ENCODE results near the gene UPF3A. TPM values are rescaled to one million over a fixed set of nuclear protein-coding genes. Genes with fewer than 3 reads are reported as not detected.

UPF3A gene
- total and polyA plus RNA-seq, 2 of the 4 experiments (the other 2 are of a cell fraction): 11.7 to 51.6 TPM

- POLR2A ChIA-PET (ENCODE audit: unreplicated experiment): no interaction called here
- CTCF ChIA-PET: no interaction called here
- DNase-seq (no peak), ATAC-seq (ENCODE audit: low read depth) (no peak)
- H2AK5ac ChIP-seq (ENCODE audit: low read depth, low read length): no peak overlapping the region
- no peak overlapping the region for H3K4me2 ChIP-seq (ENCODE audit: low read depth, low read length)
- BruUV-seq (replicated peaks): no TSS peak
- peaks cover 43% of the 10 kb centered on the region for H3K36me3 ChIP-seq (ENCODE audit: control insufficient read depth, insufficient read depth, low read length)
- no peaks in the 10 kb centered on the region for H3K27me3 ChIP-seq (ENCODE audit: control insufficient read depth, insufficient read depth, low read length)
- no peak overlapping the region for H4K5ac ChIP-seq (ENCODE audit: low read depth, low read length)
- no peak overlapping the region for H4K8ac ChIP-seq (ENCODE audit: low read depth in 2 of 2, low read length in 2 of 2)
- H3K14ac ChIP-seq (replicated peaks; ENCODE audit: low read depth, low read length): no peak overlapping the region
- in situ Hi-C loops (cut with MboI; ENCODE audit: low sequenced_read_pairs): no loop called here
- H2AK9ac ChIP-seq (replicated peaks; ENCODE audit: low read depth, low read length, poor library complexity): peak overlapping the region; percentile 26
- H2BK20ac ChIP-seq (ENCODE audit: low read depth, low read length): no peak overlapping the region
- H3K4ac ChIP-seq (ENCODE audit: low read depth, low read length): no peak overlapping the region
- intact Hi-C loops (cut with micrococcal nuclease): no loop called here
- H3K27ac ChIP-seq (ENCODE audit: insufficient read depth, low read length): no peak overlapping the region
- H2BK5ac ChIP-seq (ENCODE audit: low read depth, low read length, poor library complexity, severe bottlenecking): no peak overlapping the region
- H3K56ac ChIP-seq (ENCODE audit: extremely low read depth, insufficient read depth, low read length): no peak overlapping the region
- peaks cover 3% of the 10 kb centered on the region; the same call in 1 of the 2 replicates for H3K9me1 ChIP-seq (ENCODE audit: insufficient read depth, low read length)
- dilution Hi-C loops (cut with HindIII; ENCODE audit: low sequenced_read_pairs, unreplicated experiment): no loop called here
- 100% methylated on average over 2 of the region's 12 CpGs; no CpG with 5 or more reads in 1 of the 2 experiments for WGBS, 2 experiments (ENCODE audit: extremely low coverage in 2 of 2, insufficient read length in 1 of 2)
- no peak for TF ChIP-seq MAFK (IDR thresholded peaks at IDR 0.05; ENCODE audit: low read depth, low read length)
- TF ChIP-seq CTCF (conservative IDR thresholded peaks at IDR 0.05; ENCODE audit: low read depth, low read length): no peak
- no peak for TF ChIP-seq RFX5 (IDR thresholded peaks at IDR 0.05; ENCODE audit: low read depth, low read length)
- TF ChIP-seq NFE2L2 (IDR thresholded peaks at IDR 0.05; ENCODE audit: low read depth, low read length): no peak
- TF ChIP-seq, protein P1, sequence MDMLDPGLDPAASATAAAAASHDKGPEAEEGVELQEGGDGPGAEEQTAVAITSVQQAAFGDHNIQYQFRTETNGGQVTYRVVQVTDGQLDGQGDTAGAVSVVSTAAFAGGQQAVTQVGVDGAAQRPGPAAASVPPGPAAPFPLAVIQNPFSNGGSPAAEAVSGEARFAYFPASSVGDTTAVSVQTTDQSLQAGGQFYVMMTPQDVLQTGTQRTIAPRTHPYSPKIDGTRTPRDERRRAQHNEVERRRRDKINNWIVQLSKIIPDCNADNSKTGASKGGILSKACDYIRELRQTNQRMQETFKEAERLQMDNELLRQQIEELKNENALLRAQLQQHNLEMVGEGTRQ (IDR thresholded peaks at IDR 0.05; ENCODE audit: low read depth, low read length): no peak
- TF ChIP-seq FOS (IDR thresholded peaks at IDR 0.05; ENCODE audit: low read depth, low read length): no peak
- no peak for TF ChIP-seq CHD1 (IDR thresholded peaks at IDR 0.05; ENCODE audit: low read depth, low read length)
- TF ChIP-seq, protein P2, sequence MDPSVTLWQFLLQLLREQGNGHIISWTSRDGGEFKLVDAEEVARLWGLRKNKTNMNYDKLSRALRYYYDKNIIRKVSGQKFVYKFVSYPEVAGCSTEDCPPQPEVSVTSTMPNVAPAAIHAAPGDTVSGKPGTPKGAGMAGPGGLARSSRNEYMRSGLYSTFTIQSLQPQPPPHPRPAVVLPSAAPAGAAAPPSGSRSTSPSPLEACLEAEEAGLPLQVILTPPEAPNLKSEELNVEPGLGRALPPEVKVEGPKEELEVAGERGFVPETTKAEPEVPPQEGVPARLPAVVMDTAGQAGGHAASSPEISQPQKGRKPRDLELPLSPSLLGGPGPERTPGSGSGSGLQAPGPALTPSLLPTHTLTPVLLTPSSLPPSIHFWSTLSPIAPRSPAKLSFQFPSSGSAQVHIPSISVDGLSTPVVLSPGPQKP (IDR thresholded peaks at IDR 0.05; ENCODE audit: borderline replicate concordance, low read depth, low read length): no peak
- TF ChIP-seq MAZ (IDR thresholded peaks at IDR 0.05; ENCODE audit: borderline replicate concordance, low read depth, low read length): no peak
- no peak for TF ChIP-seq RAD21 (IDR thresholded peaks at IDR 0.05; ENCODE audit: low read length)
- TF ChIP-seq SMC3 (IDR thresholded peaks at IDR 0.05; ENCODE audit: low read depth, low read length): no peak
- no peak for TF ChIP-seq RCOR1 (IDR thresholded peaks at IDR 0.05; ENCODE audit: insufficient replicate concordance, low read length)
- TF ChIP-seq POLR2A (IDR thresholded peaks at IDR 0.05; ENCODE audit: low read depth, low read length): no peak
- H2BK120ac ChIP-seq (ENCODE audit: low read depth, low read length): no peak overlapping the region
- peaks cover 13 to 35% of the 10 kb centered on the region in 2 experiments for H3K79me1 ChIP-seq (ENCODE audit: low read depth in 1 of 2, low read length in 2 of 2)
- no peak overlapping the region for H2BK15ac ChIP-seq (ENCODE audit: low read depth, low read length)
- no peaks in the 10 kb centered on the region for H3K9me3 ChIP-seq (ENCODE audit: control insufficient read depth, insufficient read depth, low read length)
- H4K91ac ChIP-seq (ENCODE audit: insufficient read depth, low read depth, low read length): no peak overlapping the region
- no peak overlapping the region for H3K23ac ChIP-seq (ENCODE audit: low read depth, low read length)
- H3K18ac ChIP-seq (ENCODE audit: low read depth, low read length): no peak overlapping the region
- no peaks in the 10 kb centered on the region for H4K20me1 ChIP-seq (ENCODE audit: insufficient read depth, low read length)
- no peak overlapping the region for H3K4me3 ChIP-seq (ENCODE audit: insufficient read depth, low read depth, low read length)
- no peak overlapping the region for H2AFZ ChIP-seq (replicated peaks; ENCODE audit: low read length, poor library complexity)
- H3K4me1 ChIP-seq (ENCODE audit: control insufficient read depth, insufficient read depth, low read length): no peaks in the 10 kb centered on the region
- no peak overlapping the region for H3K9ac ChIP-seq (ENCODE audit: low read depth, low read length)
These were observed 18.4 kb downstream of the UPF3A start for GRCh38 chr13:114299604-114300305.
